ENCODE results near the gene MAP3K19. TPM values are rescaled to one million over a fixed set of nuclear protein-coding genes. Genes with fewer than 3 reads are reported as not detected.
"Not testable (repeated sequence)": the region's sequence is repeated elsewhere in the genome, so short reads cannot be mapped to it uniquely, and the experiment has no call there.

Gene MAP3K19
- total RNA-seq, 1 donor: not detected

DNA sequence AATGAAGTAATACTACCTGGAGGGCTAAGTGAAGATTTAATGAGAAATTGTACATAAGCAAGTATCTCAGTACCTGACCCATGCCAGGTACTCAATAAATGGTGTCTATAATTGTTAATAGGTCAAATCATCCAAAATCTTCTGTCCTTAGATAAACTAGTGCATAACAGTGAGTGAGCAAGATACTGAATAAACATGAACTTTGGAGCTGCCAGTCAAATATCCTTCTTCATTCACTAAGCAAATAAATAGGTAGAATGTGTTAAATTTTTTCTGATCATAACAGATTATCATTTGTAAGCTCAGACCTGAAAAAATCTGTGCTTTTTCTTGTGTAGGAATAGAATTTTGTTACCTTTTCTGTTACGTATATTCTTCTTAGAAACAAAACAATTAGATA lies 44.4 kb upstream of the MAP3K19 start:
- TF ChIP-seq, protein P1, sequence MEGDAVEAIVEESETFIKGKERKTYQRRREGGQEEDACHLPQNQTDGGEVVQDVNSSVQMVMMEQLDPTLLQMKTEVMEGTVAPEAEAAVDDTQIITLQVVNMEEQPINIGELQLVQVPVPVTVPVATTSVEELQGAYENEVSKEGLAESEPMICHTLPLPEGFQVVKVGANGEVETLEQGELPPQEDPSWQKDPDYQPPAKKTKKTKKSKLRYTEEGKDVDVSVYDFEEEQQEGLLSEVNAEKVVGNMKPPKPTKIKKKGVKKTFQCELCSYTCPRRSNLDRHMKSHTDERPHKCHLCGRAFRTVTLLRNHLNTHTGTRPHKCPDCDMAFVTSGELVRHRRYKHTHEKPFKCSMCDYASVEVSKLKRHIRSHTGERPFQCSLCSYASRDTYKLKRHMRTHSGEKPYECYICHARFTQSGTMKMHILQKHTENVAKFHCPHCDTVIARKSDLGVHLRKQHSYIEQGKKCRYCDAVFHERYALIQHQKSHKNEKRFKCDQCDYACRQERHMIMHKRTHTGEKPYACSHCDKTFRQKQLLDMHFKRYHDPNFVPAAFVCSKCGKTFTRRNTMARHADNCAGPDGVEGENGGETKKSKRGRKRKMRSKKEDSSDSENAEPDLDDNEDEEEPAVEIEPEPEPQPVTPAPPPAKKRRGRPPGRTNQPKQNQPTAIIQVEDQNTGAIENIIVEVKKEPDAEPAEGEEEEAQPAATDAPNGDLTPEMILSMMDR (IDR thresholded peaks at IDR 0.05; ENCODE audit: insufficient read depth, low read depth, low read length): no peak
- DNase-seq (ENCODE audit: low read depth): no peak
- H3K4me3 ChIP-seq (ENCODE audit: low read depth, low read length): no peak overlapping the region

DNA sequence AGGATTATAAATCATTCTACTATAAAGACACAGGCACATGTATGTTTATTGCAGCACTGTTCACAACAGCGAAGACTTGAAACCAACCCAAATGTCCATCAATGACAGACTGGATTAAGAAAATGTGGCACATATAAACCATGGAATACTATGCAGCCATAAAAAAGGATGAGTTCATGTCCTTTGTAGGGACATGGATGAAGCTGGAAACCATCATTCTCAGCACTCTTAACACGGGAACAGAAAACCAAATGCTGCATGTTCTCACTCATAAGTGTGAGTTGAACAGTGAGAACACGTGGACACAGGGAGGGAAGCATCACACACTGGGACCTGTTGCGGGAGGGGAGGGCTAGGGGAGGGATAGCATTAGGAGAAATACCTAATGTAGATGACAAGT lies 42.4 kb upstream of the MAP3K19 start:
- not testable (repeated sequence) for H3K4me3 ChIP-seq (ENCODE audit: low read depth, low read length); DNase-seq (ENCODE audit: low read depth)

DNA sequence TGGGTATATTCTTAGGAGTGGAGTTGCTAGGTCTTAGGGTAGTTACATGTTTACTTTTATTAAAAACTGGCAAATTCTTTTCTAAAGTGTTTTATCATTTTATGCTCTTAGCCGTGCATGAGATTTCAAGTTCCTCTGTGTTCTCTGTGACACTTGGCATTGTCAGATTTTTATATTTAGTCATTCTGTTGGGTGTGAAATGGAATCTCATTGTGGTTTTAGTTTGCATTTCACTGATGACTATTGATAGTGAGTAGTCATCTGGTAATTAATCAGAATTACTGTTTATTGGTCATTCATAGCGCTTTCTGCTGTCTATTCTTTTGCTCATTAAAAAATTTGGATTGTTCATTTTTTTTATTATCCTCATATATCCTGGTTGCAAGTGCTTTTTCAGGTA lies 39.0 kb upstream of the MAP3K19 start:
- no peak for DNase-seq (ENCODE audit: low read depth)
- no peak overlapping the region for H3K4me3 ChIP-seq (ENCODE audit: low read depth, low read length)
- TF ChIP-seq, protein P1 (IDR thresholded peaks at IDR 0.05; ENCODE audit: insufficient read depth, low read depth, low read length): no peak

DNA sequence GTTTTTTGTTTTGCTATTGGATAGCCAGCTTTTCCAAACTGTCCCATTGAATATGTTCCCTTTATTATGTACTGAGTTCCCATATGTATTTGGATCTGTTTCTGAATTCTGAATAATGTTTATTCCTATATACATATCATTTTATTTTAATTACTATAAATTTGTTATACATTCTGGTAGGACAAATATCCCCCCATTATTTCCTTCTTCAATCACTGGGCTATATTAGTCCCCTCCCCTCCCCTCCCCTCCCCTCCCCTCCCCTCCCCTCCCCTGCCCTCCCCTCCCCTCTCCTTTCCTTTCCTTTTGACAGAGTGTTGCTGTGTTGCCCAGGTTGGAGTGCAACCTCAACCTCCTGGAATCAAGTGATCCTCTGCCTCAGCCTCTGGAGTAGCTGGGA lies 31.2 kb upstream of the MAP3K19 start:
- DNase-seq (ENCODE audit: low read depth): no peak
- TF ChIP-seq, protein P1 (IDR thresholded peaks at IDR 0.05; ENCODE audit: insufficient read depth, low read depth, low read length): no peak
- H3K4me3 ChIP-seq (ENCODE audit: low read depth, low read length): no peak overlapping the region

DNA sequence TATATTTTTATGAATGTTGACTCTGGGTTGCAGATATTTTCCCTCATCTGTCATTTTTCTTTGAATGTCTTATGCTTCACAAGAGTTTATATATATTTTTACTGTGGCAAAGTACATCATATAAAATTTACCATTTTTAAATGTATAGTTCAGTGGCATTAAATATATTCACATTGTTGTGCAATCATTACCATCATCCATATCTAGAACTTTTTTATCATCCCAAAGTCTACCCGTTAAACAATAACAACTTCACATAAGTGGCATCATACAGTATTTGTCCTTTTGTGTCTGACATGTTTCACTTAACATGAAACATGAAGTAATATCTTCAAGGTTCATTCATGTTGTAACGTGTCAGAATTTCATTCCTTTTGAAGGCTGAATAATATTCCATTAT lies 29.3 kb upstream of the MAP3K19 start:
- TF ChIP-seq, protein P1 (IDR thresholded peaks at IDR 0.05; ENCODE audit: insufficient read depth, low read depth, low read length): no peak
- DNase-seq (ENCODE audit: low read depth): no peak
- H3K4me3 ChIP-seq (ENCODE audit: low read depth, low read length): no peak overlapping the region

DNA sequence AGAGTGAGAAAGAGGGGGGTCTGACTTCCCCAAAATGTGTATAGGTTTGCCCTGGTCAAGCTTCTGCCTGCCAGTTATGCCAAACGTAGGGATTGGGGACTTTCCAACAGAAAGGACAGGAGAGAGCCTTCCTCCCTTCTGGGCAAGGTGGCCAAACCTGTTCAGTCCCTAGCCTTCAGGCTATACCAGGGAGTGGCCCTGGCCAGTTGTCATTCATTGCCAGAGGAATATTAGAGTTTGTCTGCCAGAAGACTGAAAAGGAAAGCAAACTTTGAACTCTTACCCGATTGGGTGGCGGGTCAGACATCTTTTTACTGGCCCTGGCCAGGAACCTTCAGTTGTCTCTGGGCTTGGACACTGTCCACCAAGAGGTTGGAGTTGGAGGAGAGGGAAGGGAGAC lies 27.0 kb upstream of the MAP3K19 start:
- TF ChIP-seq, protein P1 (IDR thresholded peaks at IDR 0.05; ENCODE audit: insufficient read depth, low read depth, low read length): no peak
- no peak for DNase-seq (ENCODE audit: low read depth)
- no peak overlapping the region for H3K4me3 ChIP-seq (ENCODE audit: low read depth, low read length)

DNA sequence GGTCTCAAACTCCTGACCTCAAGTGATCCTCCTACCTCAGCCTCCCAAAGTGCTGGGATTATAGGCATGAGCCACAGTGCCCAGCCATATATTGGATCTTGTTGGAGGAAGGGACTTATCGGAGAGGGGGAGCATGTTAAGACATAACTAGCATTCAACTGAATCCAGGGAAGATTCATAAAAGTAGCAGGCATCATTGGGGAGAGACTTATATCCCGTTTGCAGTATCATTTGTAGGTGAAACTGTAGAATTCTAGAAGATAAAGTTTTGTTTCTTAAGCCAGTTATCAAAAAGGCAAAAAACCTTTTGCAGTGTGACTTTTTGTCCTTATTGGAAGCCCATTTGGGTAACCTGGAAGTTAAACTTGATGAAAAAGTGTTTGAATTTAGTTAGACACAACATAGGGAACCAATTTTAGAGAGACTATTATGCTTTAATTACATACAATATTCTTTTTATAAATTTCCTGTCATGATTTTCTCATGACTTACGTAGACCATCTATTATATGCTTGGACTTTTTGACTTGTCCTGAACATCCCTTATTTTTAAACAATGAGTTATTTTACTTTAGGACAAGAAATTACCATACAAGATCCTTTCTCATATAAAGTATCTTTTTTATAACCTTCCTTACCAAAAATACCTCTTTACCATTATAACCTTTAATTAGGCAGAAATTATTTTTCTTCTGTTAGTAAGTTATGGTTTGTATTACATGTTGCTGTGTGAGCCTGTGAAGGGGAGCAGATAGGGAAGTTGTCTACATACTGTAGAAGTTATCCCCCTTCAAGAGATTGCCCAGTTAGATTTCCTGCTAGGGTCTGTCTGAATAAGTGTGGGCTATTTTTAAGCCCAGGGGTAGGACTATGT lies 25.1 kb upstream of the MAP3K19 start:
- TF ChIP-seq, protein P1 (IDR thresholded peaks at IDR 0.05; ENCODE audit: insufficient read depth, low read depth, low read length): no peak
- no peak overlapping the region for H3K4me3 ChIP-seq (ENCODE audit: low read depth, low read length)
- DNase-seq (ENCODE audit: low read depth): no peak
